NCI-H1694 treated with DMSO at 0.1 percent for 48 hours (cell line): ENCODE results near the gene TBC1D28.
"Not testable (repeated sequence)": the region's sequence is repeated elsewhere in the genome, so short reads cannot be mapped to it uniquely, and the experiment has no call there.

Experiments
- DNase-seq: peaks from one replicate; lab custom pipeline; 2025; lab: John Stamatoyannopoulos, UW

The TBC1D28 gene

DNA sequence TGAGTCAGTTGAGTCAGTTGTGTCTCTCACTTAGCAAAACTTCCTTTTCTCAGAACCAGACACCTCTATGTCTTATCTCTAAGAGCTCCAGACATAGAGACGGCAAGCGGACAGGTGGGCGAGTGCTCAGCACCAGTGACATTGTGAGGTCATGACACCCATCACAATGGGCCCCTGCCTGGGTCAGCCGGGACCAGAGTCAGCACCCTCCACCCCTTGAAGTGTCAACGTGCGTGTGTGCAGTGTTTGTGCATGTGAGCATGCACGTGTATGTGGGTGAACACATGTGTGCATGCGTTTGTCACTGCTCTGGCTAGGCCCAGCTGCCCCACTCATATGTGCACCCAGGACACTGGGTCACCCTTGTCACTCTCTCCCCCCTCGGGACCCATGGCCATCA lies at the start of gene TBC1D28:
Gene TBC1D28, minus strand, starts transcription at position 101 of the 400 bp plus-strand sequence. CDS start 3,039 bp downstream, outside the sequence.
- DNase-seq: not testable (repeated sequence)

DNA sequence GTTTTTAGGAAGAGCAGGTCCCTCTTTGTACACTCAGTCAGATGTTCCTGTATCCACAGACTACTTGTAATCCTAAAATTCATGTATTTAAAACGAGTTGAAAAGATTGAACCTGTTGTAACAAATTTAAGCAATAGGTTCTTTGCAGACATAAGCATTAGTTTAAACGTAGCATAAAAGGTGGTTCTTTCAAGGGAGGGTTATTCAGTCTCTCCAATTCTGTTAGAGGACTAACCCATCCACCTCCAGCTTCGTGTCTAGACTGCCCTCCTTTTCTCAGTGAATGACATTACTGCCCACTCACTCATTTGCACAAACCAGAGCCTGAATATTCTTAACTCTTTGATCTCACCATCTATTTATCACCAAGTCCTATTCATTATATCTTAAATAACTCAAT lies 38.5 kb upstream of the TBC1D28 start:
- not testable (repeated sequence) for DNase-seq

DNA sequence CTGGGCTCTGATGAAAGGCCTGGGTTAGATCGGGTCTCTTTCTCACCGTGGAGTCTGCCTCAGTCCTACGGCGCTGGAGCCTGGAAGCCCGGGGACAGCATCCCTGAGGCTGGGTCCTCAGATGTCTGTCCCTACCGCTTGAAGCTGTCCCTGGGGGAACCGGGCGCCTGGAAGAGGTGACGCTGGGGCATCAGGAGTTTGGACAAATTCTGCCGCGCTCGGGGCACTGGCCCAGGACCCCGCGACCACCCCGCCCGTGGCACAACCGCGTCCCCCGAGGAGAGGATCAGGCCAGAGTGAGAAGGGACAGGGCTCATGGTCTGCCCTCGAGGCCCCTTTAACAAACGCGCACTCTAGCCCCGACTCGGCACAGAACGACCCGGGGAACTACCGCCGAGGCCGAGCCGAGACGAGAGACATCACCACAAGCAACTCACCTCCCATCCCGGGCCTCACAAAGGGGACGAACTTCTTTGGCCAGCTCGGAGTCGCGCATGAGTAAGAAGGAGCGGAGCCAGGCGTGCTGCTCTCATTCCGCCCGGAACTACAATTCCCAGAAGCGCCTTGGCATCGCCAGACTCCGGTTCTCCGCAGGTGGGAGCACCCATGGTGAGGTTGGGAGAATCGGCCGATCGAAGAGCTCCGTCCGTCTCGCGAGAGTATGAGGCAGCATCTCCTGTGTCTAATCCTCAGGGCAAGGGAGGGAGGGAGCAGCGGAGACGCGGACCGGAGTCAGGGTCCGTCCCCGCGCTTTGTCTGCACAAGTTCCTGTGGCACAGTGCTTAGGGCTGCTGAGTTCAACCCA lies 37.8 kb upstream of the TBC1D28 start, which contains the start of gene FOXO3B:
Gene FOXO3B, minus strand, starts transcription at position 548 of the 805 bp plus-strand sequence. CDS start 663 bp downstream, outside the sequence.
- peak; percentile 6 for DNase-seq

DNA sequence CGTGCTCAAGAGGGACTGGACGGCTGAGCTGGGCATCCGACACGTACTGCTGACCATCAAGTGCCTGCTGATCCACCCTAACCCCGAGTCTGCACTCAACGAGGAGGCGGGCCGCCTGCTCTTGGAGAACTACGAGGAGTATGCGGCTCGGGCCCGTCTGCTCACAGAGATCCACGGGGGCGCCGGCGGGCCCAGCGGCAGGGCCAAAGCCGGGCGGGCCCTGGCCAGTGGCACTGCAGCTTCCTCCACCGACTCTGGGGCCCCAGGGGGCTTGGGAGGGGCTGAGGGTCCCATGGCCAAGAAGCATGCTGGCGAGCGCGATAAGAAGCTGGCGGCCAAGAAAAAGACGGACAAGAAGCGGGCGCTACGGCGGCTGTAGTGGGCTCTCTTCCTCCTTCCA lies 33.2 kb upstream of the TBC1D28 start:
- DNase-seq: not testable (repeated sequence)

DNA sequence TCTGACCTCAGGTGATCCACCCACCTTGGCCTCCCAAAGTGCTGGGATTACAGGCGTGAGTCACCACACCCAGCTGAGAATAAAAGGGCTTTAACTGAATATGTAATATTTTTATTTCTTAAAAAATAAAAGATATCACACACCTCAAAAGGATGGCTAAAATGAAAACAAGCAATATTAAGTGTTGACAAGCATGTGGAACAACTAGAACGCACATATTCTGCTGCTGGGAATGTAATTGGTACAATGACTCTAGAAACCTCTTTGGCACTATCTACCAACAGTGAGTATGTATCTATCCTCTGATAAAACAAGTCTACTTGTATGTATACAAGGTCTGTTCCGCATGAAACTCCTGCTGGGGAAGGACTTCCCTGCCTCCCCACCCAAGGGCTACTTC lies 32.7 kb upstream of the TBC1D28 start:
- DNase-seq: not testable (repeated sequence)

DNA sequence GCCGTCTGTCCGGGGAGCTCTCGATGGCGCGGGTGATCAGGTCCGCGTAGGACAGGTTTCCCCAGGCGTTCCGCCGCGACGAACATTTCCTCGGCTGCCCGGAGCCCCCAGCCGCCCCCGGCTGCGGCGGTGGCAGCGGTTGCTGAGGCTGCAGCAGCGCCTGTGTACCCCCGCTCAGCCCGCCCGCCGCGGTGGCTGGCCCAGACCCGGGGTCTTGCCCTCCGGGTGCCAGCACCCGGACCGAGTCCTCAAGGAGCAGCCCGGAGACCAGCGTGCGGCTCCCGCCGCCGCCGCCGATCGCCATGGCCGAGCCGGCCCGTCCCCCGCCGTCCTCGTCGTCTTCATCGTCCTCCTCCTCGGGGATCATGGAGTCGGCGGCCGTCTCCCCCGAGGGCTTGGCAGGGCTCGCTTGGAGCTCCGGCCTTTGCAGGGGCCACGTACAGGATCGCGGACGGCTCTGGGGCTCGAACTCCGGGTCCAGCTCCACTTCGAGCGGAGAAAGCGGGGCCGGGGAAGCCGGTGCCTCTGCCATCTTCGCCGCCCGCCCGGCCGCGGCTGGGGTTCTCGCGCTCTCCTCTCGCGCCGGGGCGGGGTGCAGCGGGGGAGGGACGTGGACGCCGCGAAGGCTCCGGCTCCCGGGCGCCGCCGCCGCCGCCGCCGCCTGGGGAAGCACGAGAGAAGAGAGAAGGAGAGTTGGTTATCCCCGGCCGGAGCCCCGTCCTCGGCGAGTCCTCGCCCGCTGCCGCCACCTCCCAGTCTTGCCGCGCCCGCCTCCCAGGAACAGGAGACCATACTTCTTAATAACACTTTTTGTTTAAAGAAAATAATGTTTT lies 28.4 kb upstream of the TBC1D28 start:
- not testable (repeated sequence) for DNase-seq

DNA sequence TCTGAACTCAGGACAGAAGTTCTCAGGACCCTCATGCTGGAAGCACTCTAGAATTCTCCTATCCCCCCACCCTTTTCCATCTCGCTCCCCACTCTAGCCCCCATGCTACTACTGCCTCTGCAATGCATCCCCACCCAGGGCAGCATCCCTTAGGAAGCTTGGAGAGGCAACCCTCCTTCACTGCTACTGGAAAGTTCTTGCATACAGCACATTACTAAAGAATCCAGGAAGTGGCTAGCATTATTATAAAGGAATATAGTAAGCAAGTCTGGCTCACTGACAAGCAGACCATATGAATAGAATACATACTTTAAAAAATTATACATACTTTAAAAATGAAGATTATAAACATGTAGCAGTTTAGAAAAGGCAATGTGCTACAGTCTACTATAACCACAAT lies 24.4 kb upstream of the TBC1D28 start:
- not testable (repeated sequence) for DNase-seq

DNA sequence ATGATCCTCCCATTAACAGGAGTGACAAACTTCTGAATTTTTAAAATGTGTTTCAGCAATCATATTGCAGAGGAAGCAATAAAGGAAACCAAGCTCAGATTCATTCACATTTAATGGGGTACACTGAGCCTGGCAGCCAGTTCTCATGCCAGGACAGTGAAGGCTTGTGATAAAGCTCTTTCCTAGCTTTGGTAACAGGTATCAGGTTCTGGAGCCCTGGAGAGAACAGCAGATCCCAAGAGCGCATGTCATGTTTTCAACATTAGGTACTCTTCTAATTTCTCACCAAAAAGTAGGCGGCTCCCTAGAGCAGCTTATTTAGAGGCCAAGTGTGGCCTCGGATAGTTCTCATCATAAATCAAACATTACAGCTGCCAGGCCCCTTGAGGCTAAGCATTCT lies 23.3 kb upstream of the TBC1D28 start:
- DNase-seq: not testable (repeated sequence)

DNA sequence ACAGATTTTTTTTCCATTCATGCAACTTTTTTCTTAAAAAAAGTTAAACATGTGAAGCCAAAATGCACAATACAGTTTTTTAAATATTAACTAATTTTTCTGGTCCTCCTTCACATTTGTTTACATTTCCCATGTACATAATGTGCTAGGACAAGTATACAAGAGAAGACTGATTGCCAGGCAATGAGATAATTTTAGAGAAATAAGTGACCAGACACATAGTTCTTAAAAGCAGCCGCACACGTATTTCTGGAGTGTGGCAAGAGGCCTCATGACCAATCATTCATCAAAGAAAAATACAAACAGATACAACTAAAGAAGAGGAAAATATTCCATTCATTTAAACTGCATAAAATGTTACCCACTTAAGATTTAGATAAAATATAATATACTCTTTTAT lies 22.1 kb upstream of the TBC1D28 start:
- DNase-seq: not testable (repeated sequence)

DNA sequence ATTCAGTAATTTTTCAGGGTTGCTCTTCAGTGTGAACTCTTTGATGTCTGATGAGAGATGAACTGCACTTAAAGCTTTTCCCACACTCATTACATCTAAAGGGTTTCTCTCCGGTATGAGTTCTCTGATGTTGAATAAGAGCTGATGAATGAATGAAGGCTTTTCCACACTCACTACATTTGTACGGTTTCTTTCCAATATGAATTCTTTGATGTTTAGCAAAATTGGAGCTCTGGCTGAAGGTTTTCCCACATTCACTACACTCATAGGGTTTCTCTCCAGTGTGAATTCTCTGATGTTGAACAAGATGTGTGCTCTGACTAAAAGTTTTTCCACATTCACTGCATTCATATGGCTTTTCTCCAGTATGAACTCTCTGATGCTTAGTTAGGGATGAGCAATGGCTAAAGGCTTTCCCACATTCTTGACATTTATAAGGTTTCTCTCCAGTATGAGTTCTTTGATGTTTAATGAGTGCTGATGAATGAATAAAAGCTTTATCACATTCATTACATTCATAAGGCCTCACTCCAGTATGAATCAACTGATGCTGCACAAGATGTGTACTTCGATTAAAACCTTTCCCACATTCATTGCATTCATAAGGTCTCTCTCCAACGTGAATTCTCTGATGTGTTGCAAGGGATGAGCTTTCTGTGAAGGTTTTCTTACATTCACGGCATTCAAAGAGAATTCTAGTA lies 17.9 kb upstream of the TBC1D28 start:
- not testable (repeated sequence) for DNase-seq

DNA sequence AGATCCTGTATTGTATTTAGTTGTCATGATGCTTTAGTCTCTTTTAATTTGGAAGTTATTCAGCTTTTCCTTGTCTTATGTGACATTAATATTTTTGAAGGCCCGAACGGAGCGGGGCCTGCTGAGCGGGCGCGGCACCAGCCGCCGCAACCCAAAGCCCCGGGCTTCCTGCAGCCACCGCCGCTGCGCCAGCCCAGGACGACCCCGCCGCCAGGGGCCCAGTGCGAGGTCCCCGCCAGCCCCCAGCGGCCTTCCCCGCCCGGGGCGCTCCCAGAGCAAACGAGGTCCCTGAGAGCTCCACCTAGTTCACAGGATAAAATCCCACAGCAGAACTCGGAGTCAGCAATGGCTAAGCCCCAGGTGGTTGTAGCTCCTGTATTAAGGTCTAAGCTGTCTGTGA lies 5.9 kb upstream of the TBC1D28 start:
- DNase-seq: not testable (repeated sequence)

DNA sequence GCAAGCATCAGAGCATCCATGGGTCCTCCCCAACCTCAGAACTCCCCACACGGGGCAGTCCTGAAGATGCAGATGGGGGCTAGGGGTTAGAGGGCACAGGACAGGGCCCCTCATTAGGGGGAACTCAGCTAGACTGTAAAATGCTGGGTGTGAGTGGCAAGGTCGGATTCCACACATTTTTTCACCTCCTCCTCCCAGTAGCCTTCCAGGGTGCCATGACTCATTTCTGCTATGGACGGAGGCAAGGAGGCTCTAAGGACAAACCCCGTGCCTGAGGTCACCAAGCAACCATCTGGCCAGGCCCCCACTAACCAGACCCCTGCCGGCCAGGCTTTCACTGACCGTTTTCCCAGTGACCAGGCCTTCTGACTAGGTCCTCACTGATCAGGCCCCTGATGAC lies 1.1 kb downstream of the TBC1D28 start:
- not testable (repeated sequence) for DNase-seq

DNA sequence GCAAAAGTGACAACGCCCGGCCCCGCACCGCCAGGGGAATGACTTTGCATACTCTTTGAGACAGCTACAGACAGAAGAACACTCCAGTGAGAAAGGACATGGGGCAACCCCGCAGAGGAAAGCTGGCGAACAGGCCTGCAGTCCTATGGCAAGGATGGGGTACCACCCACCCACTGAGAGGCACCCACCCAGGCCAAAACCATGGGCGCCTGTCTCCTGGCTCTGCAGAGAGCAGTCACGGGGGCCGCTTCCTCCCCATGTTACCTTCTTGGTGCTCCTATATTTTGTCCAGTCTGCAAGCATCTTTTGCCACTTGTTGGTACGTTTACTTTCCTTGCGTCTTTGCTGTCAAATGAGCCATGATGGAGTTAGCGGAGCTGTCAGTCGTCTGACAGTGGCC lies 5.8 kb downstream of the TBC1D28 start:
- DNase-seq: not testable (repeated sequence)

DNA sequence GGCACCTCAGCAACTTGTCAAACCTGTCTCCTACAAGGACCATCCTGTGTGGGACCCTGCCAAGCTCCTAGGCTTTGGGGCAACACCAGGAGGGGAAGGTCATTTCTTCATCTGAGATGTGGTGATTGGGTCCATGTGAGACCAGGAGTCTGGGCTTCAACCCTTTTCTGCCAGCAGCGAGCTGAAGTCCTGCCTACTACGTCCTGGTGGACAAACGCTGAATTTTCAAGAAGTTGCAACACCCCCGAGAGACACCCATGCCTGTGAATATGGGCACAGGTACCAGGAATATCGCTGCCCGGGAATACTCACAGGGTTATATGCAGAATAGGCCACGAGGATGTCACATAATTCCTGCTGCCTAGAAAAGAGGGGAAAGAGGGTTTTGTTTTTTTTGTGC lies 8.0 kb downstream of the TBC1D28 start:
- not testable (repeated sequence) for DNase-seq

DNA sequence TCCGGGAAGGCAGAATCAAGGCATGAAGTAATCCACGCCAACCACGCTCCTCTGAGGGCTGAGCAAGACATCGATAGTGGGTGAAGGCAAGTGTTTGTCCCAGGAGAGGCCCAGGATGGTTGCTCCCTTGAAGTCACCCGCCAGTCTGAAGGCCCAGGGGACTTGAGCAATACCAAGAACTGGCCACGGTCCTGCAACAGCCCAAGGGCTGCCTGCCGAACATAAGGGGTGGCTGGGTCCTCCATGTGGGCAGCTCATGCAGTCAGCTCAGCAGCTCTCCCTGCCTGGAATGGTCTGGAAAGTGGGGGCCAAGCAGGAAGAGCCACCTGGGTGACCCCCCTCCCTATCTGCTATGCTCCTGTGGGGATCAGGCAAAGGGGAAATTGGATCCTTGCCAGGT lies 8.4 kb downstream of the TBC1D28 start:
- DNase-seq: not testable (repeated sequence)

DNA sequence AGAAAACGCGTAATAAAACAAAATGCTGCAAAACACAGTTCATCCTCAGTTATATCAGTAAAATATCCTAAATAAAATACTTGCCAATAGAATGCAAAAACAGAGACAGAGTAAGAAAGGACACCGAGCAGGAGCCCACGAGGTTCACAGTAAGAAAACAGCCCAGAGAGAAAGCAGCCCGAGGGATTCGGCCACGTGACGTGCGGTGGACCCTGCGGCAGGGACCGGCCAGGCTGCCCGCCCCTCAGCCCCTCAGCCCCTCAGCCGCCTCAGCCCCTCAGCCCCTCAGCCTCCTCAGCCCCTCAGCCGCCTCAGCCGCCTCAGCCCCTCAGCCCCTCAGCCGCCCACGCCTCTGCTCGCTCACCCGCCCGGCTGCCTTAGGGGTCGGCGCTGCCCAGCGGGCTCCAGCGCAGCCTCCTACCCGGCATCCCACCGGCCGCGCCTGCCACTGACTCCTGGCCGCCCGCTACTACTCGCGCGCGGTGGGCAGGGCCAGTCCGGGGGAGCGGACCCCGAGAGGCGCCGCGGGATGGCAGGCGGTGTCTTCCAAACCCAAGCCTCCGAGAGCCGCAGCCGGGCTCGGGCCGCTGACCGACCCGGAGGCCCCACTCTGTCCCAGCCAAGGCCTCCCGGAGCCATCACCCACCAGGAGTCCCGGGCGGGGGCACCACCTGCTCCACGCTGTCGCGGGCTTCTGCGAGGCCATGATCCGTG lies 9.5 kb downstream of the TBC1D28 start:
- DNase-seq: not testable (repeated sequence)

DNA sequence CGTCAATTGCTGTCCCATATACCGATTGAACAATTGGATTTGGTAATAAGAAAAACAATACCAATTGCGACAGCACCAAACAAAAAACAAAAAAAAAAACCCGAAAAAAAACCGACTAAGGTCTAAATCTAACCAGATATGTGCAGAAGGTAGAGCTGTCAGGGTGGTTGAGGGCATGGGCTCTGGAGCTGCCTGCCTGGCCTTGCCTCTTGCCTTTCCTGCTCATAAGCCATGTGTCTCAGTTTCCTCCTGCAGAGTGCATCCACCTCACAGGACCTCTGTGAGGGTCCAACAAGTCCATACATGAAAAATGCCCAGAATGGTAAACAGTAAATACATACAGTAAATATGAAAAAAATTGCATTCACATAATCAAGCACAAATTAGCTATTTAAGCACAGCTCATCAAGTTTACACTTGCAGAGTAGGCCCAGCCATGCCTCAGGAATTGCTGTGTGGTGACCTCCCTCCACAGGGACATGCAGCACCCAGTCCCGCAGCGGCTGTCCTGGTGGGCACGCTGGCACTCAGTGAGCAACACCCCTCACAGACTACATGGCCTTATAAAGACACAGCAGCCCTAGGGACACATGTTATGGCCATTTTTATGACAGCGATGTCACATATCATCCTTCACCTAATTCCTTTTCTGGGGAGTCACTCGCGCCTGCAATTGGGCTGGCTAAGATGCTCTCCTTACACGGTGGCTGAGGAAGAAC lies 17.9 kb downstream of the TBC1D28 start:
- no peak for DNase-seq

DNA sequence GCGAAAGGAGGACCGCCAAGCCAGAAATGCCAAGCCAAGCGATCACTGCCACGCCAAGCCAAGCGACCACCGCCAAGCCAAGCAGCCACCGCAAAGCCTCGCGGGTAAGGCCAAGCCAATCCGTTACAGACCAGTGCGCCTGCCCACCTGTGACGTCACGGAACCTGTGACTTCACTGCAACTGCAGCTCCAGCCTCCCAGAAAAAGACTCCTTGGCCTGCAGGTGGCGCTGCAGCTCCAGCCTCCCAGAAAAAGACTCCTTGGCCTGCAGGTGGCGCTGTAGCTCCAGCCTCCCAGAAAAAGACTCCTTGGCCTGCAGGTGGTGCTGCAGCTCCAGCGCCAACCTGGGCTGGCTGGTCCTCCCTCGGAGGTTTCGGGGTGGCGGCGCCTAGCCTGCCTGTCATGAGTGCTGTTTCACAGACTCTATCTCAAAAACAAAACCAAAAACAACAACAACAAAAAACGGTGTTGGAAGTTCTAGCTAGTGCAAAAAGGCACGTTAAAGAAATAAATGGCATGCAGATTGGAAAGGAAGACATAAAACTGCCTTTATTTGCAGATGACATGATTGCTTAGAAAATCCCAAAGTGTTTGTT lies 18.6 kb downstream of the TBC1D28 start:
- not testable (repeated sequence) for DNase-seq

DNA sequence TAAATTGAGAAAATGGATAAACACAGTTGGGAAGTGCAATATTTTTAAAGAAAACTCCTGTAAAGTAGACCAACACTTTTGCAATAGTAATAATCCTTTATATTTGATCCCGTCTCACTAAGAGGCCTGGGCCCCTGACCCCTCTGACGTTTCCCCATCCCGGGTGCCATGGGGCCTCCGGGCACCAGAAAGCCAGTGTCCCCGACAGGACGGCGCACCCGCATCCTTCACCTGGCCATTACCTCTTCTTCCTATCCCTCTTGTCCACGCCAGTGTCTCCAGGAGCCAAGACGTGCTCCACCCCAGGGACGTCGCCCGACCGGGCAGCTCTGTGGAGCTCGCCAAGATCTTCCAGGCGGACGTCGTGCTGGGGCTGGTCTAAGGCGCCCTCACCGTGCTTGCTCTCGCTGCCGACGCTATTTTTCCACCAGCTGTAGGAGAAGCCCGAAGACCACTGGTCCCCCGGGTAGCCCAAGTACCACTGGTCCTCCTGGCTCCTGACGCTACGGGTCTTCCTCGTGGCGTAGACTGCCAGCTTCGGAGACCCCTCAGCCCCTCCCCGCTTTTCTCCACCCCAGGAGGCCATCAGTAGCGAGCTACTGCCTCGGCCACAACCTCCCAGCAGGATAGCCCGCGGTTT lies 19.2 kb downstream of the TBC1D28 start:
- DNase-seq: not testable (repeated sequence)

DNA sequence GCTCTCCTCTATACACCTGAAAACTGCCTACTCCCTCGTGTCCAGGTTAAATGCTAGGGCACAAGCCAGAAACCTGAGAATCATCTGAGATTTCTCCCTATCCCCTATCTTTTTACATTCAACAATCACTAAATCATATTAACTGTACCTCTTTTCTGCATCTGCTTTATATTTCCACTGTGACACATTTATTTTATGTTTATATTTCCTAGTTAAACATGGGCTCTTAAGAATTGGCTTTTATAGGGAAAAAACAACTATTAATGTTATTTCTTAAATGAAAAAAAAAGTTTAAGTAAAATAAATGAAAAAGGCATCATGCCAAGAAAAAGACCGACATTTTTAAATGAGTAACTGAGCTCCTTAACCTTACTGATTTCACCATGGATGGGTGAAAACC lies 26.6 kb downstream of the TBC1D28 start:
- not testable (repeated sequence) for DNase-seq
